ENCODE data around the gene BRSK2.
"Not testable (repeated sequence)": the region's sequence is repeated elsewhere in the genome, so short reads cannot be mapped to it uniquely, and the experiment has no call there.

BRSK2 gene

DNA sequence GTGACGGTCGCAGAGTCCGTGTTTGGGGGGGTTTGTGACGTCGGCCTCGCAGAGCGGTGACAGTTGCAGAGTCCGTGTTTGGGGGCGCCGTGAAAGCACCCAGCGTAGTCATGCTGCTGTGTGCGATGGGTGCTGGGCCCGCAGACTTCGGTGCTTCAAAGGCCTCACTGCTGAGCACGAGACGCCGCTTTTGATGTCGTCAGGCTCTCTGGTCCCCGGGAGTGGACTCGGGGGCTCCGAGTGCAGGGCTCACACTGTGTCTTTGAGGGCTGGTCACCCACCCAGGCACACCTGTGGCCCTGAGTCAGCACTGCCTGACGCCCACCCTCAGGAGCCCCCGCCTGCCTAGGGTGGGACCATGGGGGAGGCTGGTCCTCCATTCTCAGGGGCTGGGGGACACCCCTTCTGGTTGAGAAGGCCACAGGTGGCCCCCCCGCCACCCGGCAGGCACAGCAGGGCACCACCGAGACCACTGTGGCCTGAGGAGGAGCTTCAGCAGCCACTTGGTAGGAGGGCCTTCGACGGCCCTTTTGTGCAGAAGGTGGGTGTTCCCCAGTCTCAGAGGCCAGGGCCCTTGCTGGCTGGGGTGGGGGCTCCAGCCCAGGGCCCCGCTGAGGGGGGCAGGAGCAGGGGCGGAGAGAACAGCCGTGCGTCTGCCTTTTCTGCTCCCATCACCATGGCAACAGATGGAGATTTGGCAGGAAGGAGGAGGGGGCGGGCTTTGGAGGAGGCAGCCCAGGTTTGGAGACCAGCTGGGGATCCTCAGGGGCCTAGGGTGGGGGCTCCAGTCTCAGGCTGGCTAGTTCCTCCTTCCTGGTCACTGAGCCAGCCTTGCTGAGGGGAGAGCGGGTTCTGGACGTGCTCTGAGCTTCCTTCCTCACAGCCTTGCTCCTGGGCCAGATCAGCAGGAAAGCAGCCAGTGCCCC is 20.9 kb downstream of the BRSK2 start:
- no peak for ATAC-seq

DNA sequence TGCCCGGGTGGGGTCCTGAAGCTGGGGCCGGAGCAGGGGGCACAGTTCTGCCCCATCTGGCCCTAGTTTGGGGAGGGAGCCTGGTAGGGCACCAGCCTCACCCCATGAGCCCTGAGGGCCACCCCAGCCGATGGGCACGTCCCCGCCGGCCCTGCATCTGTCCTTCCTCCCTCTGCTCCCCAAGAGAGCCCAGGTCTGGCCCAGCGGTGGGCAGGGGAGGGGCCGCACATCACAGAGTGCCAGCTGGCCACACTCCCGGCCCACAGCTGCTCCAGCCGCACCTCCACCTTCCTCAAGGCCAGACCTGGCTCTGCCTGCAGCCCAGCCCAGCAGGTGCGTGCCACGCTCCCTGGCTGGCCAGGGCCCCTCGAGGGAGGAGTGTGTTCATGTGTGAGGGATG is 21.6 kb downstream of the BRSK2 start:
- no peak for ATAC-seq

DNA sequence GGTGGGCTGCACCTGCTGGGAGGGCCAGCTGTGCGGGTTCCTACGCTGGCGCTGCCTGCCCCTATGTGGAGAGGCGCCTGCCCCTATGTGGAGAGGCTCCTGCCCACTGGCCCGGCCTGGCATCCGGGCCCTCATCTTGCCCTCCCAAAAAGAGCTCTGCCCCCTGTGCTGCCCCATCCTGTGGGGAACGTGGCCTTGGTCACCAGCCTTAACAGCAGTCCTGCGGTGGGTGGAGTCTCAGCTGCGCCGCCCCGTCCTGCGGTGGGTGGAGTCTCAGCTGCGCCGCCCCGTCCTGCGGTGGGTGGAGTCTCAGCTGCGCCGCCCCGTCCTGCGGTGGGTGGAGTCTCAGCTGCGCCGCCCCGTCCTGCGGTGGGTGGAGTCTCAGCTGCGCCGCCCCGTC is 22.0 kb downstream of the BRSK2 start:
- ATAC-seq: not testable (repeated sequence)

DNA sequence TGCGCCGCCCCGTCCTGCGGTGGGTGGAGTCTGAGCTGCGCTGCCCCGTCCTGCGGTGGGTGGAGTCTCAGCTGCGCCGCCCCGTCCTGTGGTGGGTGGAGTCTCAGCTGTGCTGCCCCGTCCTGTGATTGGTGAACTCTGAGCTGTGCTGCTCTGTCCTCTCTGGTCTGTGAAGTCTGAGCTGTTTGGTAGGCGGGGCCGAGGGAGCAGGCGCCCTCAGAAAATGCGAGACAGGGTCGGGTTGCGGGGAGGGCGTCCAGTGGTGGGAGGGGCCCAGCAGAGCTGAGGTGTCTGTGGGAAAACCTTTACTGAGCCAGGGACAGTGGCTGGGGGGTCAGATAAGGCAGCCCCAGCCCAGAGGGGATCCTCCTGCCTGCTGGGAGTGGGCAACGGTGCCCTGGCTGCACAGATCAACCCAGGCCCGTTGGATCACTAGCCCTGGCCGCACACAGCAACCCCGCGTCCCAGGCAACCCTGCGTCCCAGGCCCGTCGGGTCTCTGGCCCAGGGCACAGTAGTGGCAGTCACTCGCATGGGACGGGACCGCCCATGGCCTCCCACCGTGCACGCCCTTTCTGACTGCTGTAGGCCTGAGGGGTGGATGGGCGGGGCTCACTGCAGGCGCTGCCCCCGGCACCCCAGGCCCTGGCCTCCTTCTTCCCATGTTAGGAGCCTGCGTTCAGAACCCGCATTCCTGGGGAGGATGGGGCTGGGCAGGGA is 22.8 kb downstream of the BRSK2 start:
- no peak for ATAC-seq

DNA sequence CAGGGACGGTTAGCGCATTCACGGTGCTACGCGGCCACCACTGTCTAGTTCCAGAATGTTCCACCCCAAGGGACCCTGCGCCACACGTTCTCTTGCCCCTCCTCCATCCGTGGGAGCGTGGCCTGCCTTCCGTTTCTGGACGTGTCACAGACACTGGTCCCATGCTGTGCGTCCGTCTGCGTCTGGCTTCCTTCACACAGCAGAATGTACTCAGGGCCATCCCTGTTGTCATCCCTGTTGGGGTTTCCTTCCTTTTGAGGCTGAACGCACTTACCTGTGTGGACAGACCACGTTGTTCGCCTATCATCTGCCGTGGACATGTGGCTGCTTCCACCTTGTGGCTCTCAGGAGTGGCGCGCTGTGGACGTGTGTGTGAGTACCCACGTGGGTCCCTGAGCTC is 24.9 kb downstream of the BRSK2 start:
- ATAC-seq: no peak

DNA sequence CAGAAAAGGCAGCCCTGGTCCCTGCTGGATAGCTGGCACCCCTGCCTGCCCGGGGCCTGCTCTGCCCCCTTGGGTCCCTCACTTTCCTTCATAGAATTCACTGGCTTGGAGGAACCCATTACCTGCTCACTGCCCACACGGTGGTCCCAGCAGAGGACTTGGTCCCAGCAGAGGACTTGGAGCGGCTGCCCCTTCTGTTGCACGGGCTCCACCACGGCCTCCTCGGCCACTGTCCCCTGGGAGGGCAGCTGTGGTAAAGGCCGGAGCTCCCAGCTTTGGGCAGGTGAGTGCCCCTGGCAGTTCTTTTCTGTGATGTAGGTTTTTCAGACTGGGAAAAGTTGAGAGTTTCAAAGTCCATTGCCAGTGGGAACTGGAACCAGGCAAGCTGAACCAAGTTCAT is 25.9 kb downstream of the BRSK2 start:
- no peak for ATAC-seq

DNA sequence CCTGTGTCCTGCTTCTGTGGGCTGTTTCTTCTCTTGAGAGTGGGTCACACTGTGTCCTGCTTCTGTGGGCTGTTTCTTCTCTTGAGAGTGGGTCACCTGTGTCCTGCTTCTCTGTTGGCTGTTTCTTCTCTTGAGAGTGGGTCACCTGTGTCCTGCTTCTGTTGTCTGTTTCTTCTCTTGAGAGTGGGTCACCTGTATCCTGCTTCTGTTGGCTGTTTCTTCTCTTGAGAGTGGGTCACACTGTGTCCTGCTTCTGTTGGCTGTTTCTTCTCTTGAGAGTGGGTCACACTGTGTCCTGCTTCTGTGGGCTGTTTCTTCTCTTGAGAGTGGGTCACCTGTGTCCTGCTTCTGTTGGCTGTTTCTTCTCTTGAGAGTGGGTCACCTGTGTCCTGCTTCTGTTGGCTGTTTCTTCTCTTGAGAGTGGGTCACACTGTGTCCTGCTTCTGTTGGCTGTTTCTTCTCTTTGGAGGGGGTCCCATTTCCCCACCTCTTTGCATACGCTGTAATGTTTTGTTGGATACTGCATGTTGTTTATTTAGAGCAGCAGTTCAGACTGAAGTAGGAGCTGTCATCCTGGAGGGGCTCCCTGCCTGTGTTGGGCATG is 28.6 kb downstream of the BRSK2 start:
- ATAC-seq: not testable (repeated sequence)

DNA sequence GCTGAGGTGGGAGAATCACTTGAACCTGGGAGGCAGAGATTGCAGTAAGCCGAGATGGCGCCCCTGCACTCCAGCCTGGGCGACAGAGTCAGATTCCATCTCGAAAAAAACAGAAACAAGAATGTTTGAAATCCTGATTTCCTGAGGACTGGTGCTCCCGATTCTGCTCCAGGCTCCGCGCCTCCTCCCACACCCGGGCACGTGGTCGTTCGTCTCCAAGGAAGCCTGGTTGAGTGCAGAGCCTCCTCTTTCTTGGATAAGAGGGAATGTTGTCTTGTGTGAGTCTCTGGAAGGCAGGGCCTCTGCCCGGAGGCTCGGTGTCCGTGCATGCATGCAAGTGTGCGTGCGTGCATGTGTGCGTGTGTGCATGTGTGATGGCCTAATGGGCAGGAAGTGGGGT is 30.1 kb downstream of the BRSK2 start:
- no peak for ATAC-seq

DNA sequence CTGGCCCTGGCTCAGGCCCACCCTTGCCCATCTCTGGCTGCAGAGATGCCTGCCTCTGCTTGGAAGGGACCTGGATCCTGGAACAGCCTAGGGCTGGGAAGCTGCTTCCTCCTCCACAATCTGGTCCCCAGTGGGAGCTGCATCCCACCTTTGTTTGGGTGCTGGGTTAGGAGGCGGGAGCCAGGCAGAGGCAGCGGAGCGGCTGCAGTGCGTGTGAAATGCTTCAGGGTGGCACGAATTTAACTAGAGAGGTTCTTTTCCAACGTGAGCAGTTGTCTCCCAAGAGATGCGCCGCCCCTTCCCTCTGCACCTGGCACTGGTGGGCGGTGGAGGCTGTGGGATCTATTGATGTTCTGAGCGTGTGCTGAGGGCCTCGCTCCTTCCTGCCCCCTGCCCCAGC is 31.6 kb downstream of the BRSK2 start:
- ATAC-seq: no peak

DNA sequence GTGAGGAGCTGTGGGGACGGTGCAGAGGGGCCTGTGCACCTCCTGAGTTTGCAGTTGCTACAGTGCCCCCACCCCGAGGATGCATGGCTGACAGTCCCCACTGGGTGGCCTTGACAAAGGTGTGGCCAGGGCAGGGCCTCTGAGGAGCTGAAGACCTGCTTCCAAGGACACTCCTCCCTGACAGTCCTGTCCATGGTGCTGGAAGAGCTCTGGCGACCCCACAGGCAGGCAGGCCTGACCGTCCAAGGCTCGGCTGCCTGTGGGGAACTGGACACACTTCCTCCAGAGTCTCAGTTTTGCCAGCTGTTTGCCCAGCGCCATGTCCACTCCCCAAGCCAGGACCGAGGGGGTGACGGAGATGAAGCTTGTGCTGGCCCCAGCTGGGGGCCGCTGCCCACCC is 32.7 kb downstream of the BRSK2 start:
- no peak for ATAC-seq

DNA sequence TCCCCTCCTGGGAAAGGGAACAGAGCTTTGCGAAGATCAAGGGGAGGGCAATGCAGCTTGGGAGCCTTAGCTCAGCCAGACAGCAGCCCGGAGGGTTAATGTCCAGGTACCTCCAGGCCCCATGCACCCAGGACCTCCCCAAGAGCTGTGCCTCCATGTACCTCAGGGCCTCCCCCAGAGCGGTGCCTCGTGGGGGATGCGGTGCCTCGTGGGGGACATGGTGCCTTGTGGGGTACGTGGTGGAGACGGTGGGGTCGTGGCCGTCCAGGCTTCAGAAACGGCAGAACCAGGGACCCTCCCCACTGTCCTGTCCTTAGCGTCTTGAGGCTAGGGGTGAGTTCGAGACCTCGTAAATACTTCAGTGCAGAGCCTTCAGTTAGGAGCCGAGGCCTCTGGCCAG is 33.2 kb downstream of the BRSK2 start:
- no peak for ATAC-seq

DNA sequence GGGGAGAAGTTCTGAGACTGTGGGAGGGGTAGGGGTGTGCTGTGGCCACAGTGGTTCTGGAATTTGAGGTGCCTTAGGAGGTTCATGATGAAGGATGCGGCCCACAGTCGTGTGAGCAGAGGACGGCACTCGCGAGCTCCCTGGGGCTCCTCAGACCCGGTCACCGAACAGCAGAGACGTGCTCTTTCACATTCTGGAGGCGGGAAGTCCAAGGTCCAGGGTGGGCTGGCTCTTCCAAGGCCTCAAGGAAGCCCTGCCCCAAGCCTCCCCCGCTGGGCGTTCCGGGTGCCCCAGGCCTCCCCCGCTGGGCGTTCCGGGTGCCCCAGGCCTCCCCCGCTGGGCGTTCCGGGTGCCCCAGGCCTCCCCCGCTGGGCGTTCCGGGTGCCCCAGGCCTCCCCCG is 33.7 kb downstream of the BRSK2 start:
- not testable (repeated sequence) for ATAC-seq

DNA sequence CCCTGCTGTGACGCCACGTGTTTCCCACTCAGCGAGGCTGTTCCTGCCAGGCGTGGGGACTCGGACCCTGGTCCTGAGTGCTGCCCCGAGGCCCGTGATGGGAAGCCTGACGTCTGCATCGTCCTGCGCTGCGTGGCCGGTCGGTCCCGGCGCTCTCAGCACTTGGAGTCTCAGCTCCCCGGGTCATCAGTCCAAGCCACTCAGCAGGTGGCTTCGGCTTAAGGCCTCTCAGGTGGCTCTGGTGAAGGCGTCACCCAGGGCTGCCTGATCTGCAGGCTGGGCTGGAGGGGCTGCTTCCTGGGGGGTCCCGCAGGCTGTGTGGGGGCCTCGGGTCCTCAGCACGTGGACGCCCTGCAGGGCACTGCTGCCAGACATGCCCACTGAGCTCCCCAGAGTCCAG is 35.3 kb downstream of the BRSK2 start:
- no peak for ATAC-seq

DNA sequence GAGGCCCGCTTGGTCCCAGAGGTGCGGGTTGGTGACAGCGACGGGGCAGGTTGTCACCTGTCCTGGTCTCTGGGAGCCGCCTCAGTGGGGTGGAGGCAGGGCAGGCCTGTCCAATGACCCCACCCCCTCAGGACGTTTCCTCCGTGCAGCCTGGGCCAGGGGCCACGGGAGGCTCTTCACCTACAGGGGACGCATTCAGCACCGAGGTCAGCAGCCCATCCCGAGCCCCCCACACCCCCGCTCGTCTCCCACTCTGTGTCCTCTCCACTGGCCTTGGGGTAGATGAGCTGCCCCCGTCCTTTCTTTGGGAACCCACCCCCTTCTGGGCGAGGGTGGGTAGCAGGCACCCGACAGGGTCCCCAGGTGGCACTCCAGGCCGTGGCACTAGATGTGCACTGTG is 35.7 kb downstream of the BRSK2 start:
- no peak for ATAC-seq

DNA sequence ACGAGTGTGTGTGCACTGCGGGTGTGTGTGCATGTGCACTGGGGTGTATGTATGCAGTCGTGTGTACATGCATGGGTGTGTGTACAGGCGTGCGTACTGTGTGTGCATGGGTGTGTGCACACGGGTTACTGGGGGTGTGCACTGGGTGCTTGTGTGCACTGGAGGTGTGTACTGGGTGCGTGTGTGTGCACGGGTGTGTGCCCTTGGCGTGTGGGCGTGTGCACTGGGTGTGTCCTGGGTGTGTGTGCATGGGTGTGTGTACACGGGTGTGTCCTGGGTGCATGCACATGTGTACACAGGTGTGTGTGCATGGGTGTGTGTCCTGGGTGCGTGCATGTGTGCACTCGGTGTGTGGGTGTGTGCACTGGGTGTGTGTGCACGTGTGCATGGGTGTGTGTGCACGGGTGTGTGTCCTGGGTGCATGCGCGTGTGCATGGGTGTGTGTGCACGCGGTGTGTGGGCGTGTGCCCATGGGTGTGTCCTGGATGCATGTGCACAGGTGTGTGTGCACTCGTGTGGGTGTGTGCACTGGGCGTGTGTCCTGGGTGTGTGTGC is 39.1 kb downstream of the BRSK2 start:
- no peak for ATAC-seq

DNA sequence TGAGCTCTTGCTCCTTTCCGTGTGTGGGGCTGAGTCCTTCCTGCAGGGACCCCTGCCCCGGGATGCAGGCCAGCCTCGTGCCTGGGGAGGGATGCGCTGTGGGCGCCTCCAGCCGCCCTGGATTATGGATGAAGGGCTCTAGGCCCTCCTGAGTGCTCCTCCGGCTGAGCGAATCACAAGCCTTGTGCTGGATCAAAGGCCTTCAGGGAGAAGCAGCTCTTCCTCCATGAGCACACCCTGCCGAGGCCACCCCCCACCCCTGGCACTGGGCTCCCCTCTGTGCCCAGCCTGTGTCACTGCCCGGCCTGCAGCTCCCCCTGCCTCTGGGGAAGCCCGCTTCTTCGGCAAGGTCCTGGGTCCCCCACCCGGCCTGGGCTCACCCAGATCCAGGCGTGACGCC is 43.8 kb downstream of the BRSK2 start:
- no peak for ATAC-seq

DNA sequence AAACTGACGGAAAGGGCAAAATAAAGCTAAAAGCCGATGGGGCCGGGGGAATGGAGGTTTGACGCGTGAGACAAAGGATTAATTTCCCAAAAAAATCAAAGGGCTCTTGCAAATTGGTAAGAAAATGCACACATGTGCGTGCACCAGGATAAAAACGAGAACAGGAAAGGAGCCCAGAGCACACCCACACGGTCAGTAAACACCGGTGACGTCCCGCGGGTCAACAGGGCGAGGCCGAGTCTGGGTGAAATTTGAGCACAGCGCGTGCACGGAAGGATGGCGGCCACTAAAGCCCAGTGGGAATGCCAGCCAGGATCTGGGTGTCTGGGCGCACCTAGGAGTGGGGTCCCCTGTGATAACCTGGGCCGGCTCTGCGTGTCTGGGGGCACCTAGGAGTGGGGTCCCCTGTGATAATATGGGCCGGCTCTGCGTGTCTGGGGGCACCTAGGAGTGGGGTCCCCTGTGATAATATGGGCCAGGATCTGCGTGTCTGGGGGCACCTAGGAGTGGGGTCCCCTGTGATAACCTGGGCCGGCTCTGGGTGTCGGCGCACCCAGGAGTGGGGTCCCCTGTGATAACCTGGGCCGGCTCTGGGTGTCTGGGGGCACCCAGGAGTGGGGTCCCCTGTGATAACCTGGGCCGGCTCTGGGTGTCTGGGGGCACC is 44.4 kb downstream of the BRSK2 start:
- no peak for ATAC-seq

DNA sequence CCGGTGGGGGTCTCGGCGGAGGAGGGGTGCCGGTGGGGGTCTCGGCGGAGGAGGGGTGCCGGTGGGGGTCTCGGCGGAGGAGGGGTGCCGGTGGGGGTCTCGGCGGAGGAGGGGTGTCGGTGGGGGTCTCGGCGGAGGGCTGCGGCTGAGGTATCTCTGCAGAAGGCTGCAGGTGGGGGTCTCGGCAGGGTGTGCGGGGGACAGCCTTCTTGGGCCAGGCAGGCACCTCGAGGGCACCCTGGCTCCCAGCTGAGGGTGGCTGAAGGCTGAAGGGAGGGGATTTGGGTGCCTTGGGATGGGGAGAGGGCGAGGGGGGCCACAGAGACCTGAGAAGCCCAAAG is 45.7 kb downstream of the BRSK2 start:
- ATAC-seq: not testable (repeated sequence)

DNA sequence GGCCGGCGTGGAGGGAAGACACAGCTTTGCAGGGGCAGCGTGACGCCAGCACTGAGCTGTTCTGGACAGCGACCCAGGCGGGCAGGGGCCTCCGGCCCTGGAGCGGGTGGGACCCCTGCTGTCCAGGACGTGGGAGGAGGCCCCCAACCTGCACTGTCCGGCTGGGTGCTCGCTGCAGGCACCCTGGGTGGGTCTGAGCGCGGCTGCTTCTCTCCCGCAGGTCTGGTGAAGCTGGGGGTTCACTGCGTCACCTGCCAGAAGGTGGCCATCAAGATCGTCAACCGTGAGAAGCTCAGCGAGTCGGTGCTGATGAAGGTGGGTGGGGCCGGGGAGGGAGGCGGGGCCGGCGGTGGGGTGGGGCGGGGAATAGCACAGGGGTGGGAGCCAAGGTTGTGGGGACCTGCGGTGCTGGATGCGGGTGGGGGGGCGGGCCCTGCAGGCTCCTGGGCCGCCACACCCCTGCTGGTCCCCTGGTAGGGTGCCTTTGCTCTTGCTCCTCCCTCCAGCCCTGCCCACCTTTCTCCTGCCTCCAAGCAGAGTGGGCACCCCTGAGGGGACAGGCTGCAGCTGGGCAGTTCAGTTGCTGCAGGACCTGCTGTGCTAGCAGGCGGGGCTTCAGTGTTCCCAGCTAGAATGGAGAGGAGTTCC is 46.2 kb downstream of the BRSK2 start:
- ATAC-seq: no peak

DNA sequence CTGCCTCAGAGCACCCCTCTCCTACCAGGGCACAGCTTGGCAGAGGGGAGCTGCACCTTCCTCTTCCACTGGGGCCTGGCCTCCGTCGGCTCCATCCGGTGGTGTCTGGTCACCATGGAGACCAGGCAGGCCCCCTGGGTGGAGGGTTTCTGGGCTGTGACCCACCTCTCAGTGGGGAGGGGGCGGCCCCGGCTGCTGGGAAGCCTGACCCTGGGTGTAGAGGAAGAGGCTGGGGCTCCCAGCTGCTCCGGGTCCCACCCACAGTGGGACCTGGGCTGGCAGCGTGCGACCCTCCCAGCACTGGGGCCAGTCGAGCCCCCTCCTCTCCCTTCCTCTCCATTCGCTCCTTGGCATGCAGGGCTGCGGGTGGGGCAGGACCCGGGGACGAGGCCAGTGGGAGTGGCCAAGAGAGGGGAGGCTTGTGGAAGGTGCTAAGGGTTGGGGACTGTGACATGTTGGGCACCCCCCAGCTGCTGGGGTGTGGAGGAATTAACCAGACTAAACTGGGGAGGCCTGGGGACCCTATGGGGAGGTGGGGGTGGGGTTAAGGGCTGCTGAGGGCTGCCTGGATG is 46.8 kb downstream of the BRSK2 start:
- no peak for ATAC-seq

DNA sequence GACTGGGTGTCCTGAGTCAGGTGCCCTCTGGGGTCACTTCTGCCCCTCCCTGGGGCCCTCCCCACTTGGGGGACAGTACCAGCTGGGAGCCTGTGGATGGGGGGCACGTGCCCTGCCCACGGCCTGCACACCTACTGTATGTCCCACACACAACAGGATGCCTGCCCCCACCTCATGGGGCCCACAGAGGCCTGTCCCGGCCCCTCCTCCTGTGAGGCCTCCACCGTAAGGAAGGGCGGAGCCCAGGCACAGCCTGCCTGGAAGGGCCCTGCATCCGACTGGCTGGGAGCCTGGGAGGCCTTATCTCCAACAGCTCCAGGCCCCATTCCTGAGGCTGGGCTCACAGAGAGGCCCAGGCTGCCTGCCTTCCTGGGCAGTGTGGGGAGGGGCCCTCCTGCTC is 47.8 kb downstream of the BRSK2 start:
- ATAC-seq: no peak
